ENCODE measurements around the gene TTC7B.
A peak's percentile ranks its signal among the peaks of the same experiment; 100 is the strongest.

Gene TTC7B

DNA sequence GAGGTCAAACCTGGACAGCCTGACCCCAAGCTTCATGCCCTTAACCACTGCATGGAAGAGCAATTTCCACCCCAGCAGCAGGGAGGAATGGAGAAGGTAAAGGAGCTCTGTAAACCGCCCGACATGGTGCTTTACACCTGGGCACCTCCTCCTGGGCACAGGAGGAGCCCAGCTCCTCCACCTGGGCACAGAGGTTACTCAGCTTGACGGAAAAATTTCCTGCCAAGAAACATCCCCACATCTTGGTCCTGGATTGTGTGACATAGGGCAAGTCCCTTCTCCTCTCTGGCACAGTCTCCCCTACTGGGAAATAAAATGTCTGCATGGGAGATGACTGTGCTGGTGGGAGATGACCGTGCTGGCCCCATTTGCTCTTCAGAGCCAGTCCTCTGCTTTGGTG, 40.8 kb downstream of the TTC7B start:
- no peak for DNase-seq (ENCODE audit: low read depth)

- no peak for DNase-seq (ENCODE audit: low read depth)
These were observed 41.9 kb downstream of the TTC7B start for GRCh38 chr14:90774316-90774715.

DNA sequence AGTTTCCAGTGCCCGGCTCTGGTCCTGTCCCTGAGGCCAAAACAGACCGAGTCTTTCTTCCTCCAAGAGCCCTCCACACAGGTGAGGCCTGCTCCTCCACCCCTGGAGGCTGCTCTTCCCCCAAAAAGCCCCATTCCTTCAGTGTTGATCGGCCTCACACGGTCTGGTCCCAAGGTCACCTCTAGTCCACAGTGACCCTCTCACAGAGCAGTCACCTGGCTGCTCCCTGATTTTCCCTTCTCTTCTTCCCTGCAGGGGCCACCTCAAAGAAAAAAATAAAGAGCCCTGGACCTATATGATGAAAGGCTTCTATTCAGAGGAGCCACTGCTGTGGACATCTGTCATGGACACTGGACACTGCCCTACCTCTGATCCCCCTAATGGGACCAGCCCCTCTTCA, 42.5 kb downstream of the TTC7B start:
- DNase-seq (ENCODE audit: low read depth), result no peak

- DNase-seq (ENCODE audit: low read depth), result no peak
These were observed 43.1 kb downstream of the TTC7B start for GRCh38 chr14:90773196-90773486.

- no peak for DNase-seq (ENCODE audit: low read depth)
These were observed 48.3 kb downstream of the TTC7B start for GRCh38 chr14:90767899-90768298.

- DNase-seq (ENCODE audit: low read depth), result no peak
These were observed 55.5 kb downstream of the TTC7B start for GRCh38 chr14:90760591-90761316.

- DNase-seq (ENCODE audit: low read depth), result no peak
These were observed 56.2 kb downstream of the TTC7B start for GRCh38 chr14:90760078-90760444.

DNA sequence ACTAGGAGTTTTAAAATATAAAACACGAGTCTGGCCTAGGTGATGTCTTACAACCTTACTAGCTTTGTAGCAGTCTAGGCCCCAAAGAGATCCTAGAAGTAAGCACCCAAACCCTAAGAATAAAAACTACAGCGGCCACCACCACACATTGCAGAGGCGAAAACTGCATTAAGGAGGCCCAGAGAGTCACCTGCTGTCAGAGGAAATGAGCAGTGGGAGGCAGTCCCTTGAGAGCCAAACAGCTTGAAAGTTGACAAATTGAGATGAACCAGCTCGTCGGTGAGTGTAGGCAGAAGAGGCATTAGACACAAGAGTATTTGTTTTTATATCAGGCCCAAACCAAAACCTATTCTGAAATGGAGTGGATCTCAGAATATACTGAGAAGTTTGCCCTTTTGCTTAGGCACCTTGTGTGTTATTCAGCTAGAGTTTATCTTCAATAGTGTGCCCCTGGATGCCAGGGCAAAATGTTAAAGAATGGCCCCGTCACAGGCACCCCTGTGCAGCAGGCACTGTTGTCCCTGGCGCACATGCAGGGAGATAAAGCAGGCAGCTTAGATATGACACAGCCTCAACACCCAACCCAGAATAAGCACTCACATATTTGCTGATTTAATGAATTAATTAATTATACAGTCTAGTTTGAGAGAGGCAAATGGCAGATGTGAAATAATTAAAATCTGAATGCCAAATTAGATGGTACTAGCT, 56.7 kb downstream of the TTC7B start:
- DNase-seq (ENCODE audit: low read depth), result no peak

DNA sequence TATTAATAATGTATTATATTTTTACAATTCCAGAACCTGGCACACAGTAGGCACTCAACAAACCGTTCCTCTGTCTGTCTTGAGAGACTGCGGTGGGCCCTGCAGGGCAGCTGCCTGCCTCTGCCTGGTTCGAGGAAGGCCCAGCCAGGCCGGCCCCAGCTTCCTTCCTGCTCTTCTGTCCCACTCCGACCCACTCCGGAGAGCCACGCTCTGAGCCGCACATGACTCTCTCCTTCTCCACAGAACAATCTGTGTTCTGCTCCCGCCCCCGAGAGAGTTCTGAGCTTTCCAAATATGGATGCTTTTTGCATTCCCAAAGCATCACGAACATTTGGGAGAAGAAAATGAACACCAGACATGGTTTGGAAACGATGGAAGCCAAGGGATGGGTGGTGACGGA, 57.3 kb downstream of the TTC7B start:
- DNase-seq (ENCODE audit: low read depth), result no peak

DNA sequence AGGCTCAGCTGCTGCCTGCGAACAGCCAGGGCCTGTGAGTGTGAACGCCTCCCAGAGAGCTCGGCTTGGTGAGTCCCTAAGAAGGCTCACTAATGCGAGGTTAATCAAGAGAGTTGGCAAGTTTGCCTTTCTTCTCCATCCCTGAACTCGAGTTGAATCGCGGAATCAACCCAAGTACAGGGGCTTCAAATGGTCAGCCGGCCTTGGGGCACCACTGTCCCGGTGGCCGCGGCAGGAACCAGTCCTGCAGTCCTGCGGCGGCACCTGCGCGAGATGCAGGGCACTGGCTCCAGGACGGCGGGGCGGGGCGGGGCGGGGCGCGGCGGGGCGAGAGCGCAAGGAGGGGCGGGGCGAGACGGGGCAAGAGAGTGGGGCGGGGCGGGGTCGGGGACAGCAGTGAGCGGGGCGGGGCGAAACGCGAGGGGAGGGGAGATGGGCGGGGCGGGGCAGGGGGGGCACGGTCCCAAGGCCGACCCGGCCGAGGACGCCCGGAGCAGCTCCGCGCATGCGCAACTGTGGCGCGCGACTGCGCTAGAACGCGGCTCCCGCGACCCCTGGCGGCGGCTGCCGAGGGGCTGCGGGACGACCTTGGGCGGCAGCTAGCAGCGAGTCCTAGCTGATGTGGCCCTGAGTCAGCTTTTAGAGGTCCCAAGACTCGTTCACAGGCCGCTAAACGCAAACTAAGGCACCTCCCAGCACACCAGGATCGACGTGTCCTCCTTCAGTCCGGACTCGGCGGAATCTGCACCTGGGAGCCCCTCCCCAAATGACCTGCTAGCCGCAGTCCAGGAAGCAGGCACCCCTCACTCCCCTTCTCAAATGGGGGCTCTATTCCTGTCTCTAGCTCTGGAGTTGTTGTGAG, 58.0 kb downstream of the TTC7B start:
- peak; percentile 37 for DNase-seq (ENCODE audit: low read depth)

- DNase-seq (ENCODE audit: low read depth), result no peak
These were observed 58.8 kb downstream of the TTC7B start for GRCh38 chr14:90757452-90757851.

- no peak for DNase-seq (ENCODE audit: low read depth)
These were observed 59.4 kb downstream of the TTC7B start for GRCh38 chr14:90756755-90757345.

DNA sequence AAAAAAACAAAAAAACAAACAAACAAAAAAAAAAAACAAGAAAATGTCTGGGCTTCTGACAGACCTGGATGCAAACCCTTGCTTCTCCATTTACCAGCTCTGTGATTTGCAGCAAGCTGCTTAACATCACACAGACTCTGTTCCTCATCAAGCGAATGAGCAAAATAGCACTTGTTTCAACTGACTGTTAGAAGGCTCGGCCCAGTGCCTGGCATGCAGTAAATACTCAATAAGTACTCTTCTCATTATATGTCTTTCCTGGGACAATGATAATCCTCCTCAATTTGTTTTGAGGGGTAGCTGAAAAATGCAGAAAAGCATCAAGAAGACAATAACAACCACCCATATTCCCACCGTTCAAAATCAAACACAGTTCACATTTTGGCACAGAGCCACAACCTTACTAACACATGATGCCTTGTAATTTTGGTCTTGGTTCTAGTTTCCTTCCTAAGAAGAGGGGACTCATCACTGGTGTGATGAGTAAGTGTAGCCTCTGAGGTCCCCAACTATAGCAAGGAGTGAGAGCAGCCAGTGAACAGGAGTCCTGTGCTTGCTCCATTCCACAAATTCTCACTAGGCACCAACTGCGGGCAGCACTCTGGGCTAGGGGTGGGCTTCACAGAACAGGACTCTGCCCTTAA, 60.4 kb downstream of the TTC7B start:
- DNase-seq (ENCODE audit: low read depth), result no peak

- no peak for DNase-seq (ENCODE audit: low read depth)
These were observed 62.7 kb downstream of the TTC7B start for GRCh38 chr14:90753456-90754005.

GRCh38 chr14:90750701-90751100, 65.5 kb downstream of the TTC7B start:
- DNase-seq (ENCODE audit: low read depth), result no peak

GRCh38 chr14:90750191-90750590, 66.0 kb downstream of the TTC7B start:
- DNase-seq (ENCODE audit: low read depth), result no peak

GRCh38 chr14:90747909-90748308, 68.3 kb downstream of the TTC7B start:
- DNase-seq (ENCODE audit: low read depth), result no peak

DNA sequence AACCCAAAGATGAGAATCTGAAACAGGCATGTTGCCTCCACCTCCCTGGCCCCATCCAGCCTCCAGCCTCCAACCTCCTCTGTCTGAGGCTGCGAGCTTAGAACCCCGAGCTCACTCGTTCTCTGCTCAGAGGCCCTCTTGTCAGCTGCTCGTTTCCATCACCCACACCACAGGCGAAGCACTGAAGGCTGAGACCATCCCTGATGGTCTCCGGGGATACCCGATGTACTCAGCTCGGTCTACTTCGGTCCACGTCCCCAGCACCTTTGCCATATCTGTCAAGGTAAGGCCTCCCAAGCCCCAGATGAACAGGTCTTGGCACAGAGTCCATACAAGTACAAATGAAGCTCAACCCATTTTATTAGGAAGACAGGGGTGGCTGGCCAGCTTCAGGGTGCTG, 72.4 kb downstream of the TTC7B start:
- no peak for DNase-seq (ENCODE audit: low read depth)

GRCh38 chr14:90743425-90743824, 72.8 kb downstream of the TTC7B start:
- no peak for DNase-seq (ENCODE audit: low read depth)

GRCh38 chr14:90742729-90743128, 73.5 kb downstream of the TTC7B start:
- DNase-seq (ENCODE audit: low read depth), result no peak

- DNase-seq (ENCODE audit: low read depth), result no peak
These were observed 74.0 kb downstream of the TTC7B start for GRCh38 chr14:90742252-90742651.

- DNase-seq (ENCODE audit: low read depth), result no peak
These were observed 74.6 kb downstream of the TTC7B start for GRCh38 chr14:90741682-90741946.
